Parathyroid adenoma (tissue), 2 donors: ENCODE measurements around the gene FANCL.
"Not testable (repeated sequence)": the region's sequence is repeated elsewhere in the genome, so short reads cannot be mapped to it uniquely, and the experiment has no call there.

Source experiments
- H2AFZ ChIP-seq: fragments of 300-600 bp; sonication (generic); one replicate; pipeline ENCODE4 v1.7.0; 2017; ENCODE audit warnings: antibody characterized with exemption, mild to moderate bottlenecking
- H3K27ac ChIP-seq: fragments of 300-600 bp; sonication (generic); one replicate; pipeline ENCODE4 v1.7.0; 2017
- H3K27me3 ChIP-seq: fragments of 300-600 bp; sonication (generic); one replicate; pipeline ENCODE4 v1.7.0; 2017; ENCODE audit warnings: low read length; ENCODE audit not compliant: control insufficient read depth, insufficient read depth
- H3K36me3 ChIP-seq: fragments of 300-600 bp; sonication (generic); one replicate; pipeline ENCODE4 v1.7.0; 2017; ENCODE audit warnings: low read length; ENCODE audit not compliant: control insufficient read depth, insufficient read depth
- H3K4me1 ChIP-seq: fragments of 300-600 bp; sonication (generic); one replicate; pipeline ENCODE4 v1.7.0; 2017; ENCODE audit warnings: control low read depth
- H3K4me2 ChIP-seq: fragments of 300-600 bp; sonication (generic); one replicate; pipeline ENCODE4 v1.7.0; 2017; ENCODE audit warnings: low read length
- H3K4me3 ChIP-seq: fragments of 300-600 bp; sonication (generic); one replicate; pipeline ENCODE4 v1.7.0; 2017; ENCODE audit warnings: low read depth, low read length
- H3K79me2 ChIP-seq: fragments of 300-600 bp; sonication (generic); one replicate; pipeline ENCODE4 v1.7.0; 2017; ENCODE audit warnings: control low read depth
- H3K9ac ChIP-seq: fragments of 300-600 bp; sonication (generic); one replicate; pipeline ENCODE4 v1.7.0; 2017; ENCODE audit warnings: mild to moderate bottlenecking
- H3K9me3 ChIP-seq: fragments of 300-600 bp; sonication (generic); one replicate; pipeline ENCODE4 v1.7.0; 2017; ENCODE audit warnings: low read length; ENCODE audit not compliant: control insufficient read depth
- TF ChIP-seq, protein P1 (sequence below): fragments of 300-600 bp; sonication (generic); IDR thresholded peaks from one replicate; pipeline ENCODE4 v1.7.0; 2017; ENCODE audit warnings: antibody characterized with exemption, mild to moderate bottlenecking
- donor health status: primary hyperparathyroidism.

Gene FANCL

DNA sequence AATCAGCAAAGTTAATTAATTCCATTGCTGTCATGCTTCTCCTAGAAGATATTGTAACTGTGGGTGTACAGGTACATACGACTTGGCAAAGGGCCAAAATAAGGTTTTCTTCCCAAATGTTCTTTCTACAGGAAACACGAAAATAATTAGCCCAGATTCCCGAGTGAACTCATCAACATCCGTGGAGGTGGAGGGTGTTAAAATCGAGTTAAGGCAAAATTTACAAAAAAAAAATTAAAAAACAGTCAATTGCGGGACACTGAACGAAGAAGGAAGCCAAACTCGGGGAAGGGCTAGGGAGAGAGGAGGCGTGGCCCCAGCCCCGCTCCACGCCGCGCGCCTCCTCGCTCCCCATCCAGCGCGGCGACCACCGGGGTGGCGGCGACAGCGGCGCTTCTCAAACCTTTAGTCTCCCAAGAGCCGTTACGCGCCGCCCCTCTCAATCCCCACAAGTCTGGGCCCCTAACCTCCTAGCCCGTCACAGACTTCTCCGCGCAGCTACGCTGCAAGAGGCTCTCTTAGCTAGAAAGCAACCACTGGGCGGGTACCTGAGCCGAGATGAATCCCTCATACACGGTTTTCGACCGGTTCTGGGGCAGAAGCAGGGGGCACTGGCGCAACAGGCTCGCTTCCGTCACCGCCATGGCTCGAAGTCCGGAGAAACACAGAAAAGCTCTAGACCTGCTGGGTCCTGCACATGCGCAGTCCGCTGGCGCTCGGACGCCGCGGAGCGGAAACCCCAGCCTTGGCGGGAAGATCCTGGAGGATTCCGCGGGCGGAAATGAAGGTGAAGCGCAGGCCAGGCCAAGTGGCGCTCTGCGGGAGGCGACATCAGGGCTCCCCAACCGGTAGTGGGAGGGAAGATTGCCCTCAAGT, at the start of gene FANCL:
Gene FANCL (minus strand): TSS at position 656 of the 876 bp plus-strand sequence. CDS start 12 bp downstream, at position 644.
- Histone ChIP-seq H2AFZ (peak within 1 kb of the TSS; percentile 99), H3K36me3 (no peaks in the 10 kb centered on the region), H3K27me3 (no peaks in the 10 kb centered on the region), H3K4me1 (no peaks in the 10 kb centered on the region), H3K79me2 (no peaks in the 10 kb centered on the region), H3K9ac (peak within 1 kb of the TSS; percentile 31), H3K4me3 (peak within 1 kb of the TSS; percentile 91), H3K4me2 (peak within 1 kb of the TSS; percentile 71), H3K27ac (peak within 1 kb of the TSS; percentile 72), H3K9me3 (no peaks in the 10 kb centered on the region)
- TF ChIP-seq, protein P1, sequence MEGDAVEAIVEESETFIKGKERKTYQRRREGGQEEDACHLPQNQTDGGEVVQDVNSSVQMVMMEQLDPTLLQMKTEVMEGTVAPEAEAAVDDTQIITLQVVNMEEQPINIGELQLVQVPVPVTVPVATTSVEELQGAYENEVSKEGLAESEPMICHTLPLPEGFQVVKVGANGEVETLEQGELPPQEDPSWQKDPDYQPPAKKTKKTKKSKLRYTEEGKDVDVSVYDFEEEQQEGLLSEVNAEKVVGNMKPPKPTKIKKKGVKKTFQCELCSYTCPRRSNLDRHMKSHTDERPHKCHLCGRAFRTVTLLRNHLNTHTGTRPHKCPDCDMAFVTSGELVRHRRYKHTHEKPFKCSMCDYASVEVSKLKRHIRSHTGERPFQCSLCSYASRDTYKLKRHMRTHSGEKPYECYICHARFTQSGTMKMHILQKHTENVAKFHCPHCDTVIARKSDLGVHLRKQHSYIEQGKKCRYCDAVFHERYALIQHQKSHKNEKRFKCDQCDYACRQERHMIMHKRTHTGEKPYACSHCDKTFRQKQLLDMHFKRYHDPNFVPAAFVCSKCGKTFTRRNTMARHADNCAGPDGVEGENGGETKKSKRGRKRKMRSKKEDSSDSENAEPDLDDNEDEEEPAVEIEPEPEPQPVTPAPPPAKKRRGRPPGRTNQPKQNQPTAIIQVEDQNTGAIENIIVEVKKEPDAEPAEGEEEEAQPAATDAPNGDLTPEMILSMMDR, result no peak

DNA sequence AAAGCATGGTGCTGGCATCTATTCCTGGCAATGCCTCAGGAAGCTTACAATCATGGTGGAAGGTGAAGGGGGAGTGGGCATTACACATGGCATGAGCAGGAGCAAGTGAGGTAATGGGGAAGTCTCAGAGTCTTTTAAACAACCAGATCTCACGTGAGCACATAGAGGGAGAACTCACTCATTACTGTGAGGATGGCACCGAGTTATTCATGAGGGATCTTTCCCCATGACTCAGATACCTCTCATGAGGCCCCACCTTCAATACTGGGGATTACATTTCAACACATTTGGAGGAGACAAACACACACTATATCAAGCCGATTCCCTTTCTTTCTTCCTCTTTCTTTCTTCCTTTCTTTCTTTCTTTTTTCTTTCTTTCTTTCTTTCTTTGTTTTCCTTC, 47.9 kb upstream of the FANCL start:
- no peak overlapping the region for H3K4me2 ChIP-seq
- H3K36me3 ChIP-seq, result no peaks in the 10 kb centered on the region
- TF ChIP-seq, protein P1, result no peak
- H3K79me2 ChIP-seq, result no peaks in the 10 kb centered on the region
- H3K9ac ChIP-seq, result no peak overlapping the region
- H3K27ac ChIP-seq, result no peak overlapping the region
- no peak overlapping the region for H3K4me3 ChIP-seq
- H3K9me3 ChIP-seq, result no peaks in the 10 kb centered on the region
- H3K27me3 ChIP-seq, result no peaks in the 10 kb centered on the region
- no peaks in the 10 kb centered on the region for H3K4me1 ChIP-seq
- no peak overlapping the region for H2AFZ ChIP-seq

DNA sequence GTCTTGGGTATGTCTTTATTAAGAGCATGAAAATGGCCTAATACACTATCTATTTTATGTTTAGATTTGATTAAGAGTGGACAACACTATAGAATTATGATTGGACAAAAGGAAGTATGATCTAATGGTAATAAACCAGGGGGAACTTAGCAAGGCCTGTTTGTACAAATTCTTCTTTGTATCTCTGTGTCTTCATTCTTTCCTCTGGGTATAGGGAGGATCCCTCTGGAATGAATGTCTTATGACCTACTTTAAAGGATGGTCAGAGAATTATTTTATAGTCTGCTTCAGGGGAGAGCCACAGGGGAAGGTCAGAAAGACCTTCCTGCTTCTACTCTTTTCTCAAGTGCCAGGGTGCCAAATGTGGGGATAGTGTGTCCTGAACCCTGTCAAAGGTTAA, 42.8 kb upstream of the FANCL start:
- Histone ChIP-seq H3K36me3 (no peaks in the 10 kb centered on the region), H3K9me3 (no peaks in the 10 kb centered on the region), H3K4me2 (no peak overlapping the region), H3K4me1 (no peaks in the 10 kb centered on the region), H2AFZ (no peak overlapping the region), H3K79me2 (no peaks in the 10 kb centered on the region), H3K9ac (no peak overlapping the region), H3K27ac (no peak overlapping the region), H3K27me3 (no peaks in the 10 kb centered on the region), H3K4me3 (no peak overlapping the region)
- TF ChIP-seq, protein P1, result no peak

DNA sequence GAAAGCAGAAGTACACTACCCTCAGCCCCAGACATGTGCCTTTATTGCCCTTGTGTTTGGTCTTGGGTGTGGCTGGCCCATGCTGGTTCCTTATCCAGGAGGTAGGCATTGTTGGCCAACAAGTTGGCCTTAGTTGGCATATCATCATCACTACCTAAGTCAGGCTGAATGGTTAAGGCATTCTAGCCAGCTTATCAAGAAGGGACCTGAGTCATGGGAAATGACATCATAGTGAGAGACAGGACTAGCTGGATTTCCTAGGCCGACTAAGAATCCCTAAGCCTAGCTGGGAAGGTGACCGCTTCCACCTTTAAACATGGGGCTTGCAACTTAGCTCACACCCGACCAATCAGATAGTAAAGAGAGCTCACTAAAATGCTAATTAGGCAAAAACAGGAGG, 34.0 kb upstream of the FANCL start:
- H3K36me3 ChIP-seq, H2AFZ ChIP-seq, H3K4me2 ChIP-seq, H3K9ac ChIP-seq, H3K9me3 ChIP-seq, H3K4me1 ChIP-seq, H3K27ac ChIP-seq, H3K4me3 ChIP-seq, H3K27me3 ChIP-seq, H3K79me2 ChIP-seq: not testable (repeated sequence)

DNA sequence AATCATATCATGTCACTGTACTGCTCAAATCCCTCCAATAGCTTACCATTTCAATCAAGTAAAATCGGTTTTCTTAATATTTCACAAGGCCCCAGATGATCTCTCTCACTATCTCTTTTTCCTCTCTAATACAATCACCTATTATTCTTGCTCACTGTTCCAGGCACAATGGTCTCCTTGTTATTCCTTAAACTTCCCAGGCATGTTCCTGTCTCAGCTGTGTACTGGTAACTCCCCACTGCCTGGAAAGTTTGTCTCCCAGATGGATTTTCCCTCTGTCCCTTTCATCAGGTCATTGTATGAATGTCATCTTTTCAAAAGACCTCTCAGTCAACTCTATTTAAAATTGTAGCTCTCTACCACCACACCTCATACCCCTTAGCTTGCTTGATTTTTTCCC, 30.7 kb upstream of the FANCL start:
- no peak overlapping the region for H3K4me2 ChIP-seq
- no peaks in the 10 kb centered on the region for H3K9me3 ChIP-seq
- no peaks in the 10 kb centered on the region for H3K27me3 ChIP-seq
- H3K9ac ChIP-seq, result no peak overlapping the region
- H3K27ac ChIP-seq, result no peak overlapping the region
- no peaks in the 10 kb centered on the region for H3K36me3 ChIP-seq
- TF ChIP-seq, protein P1, result no peak
- H3K4me3 ChIP-seq, result no peak overlapping the region
- H2AFZ ChIP-seq, result no peak overlapping the region
- no peaks in the 10 kb centered on the region for H3K4me1 ChIP-seq
- H3K79me2 ChIP-seq, result no peaks in the 10 kb centered on the region
